MCF 10A (cell line): ENCODE results near the gene CTXN3. TPM values are rescaled to one million over a fixed set of nuclear protein-coding genes. Genes with fewer than 3 reads are reported as not detected.
A peak's percentile ranks its signal among the peaks of the same experiment; 100 is the strongest.

Experiments used
- BruUV-seq: library from RNA; stranded (reverse); fragments of 400-500 nt; replicated peaks from 2 replicates; lab custom pipeline; 2021; lab: Mats Ljungman, UMichigan
- CTCF ChIA-PET: fragments of 300-600 bp; sonication (Branson Sonifier 250); formaldehyde crosslinking; extraction: SDS; loops from one replicate; lab custom pipeline; 2021; ENCODE audit warnings: antibody characterized with exemption, inconsistent platforms; lab: Yijun Ruan, JAX
- POLR2A ChIA-PET: fragments of 300-600, 350-650 bp; sonication (Branson Sonifier 250); formaldehyde crosslinking; extraction: SDS; loops from one replicate; lab custom pipeline; 2020; ENCODE audit warnings: antibody characterized with exemption, inconsistent platforms; lab: Yijun Ruan, JAX
- DNase-seq: peaks from one replicate; pipeline ENCODE4 v3.0.0-alpha.2; 2018; ENCODE audit not compliant: unreplicated experiment
- H3K27ac Mint-ChIP-seq: one replicate; pipeline ENCODE4 v1.8.0; 2022; ENCODE audit warnings: mild to moderate bottlenecking, low read depth, mixed read lengths; ENCODE audit not compliant: unreplicated experiment
- H3K27me3 Mint-ChIP-seq: one replicate; pipeline ENCODE4 v1.8.0; 2022; ENCODE audit warnings: mixed read lengths; ENCODE audit not compliant: insufficient read depth, unreplicated experiment
- H3K36me3 Mint-ChIP-seq: one replicate; pipeline ENCODE4 v1.8.0; 2022; ENCODE audit warnings: mild to moderate bottlenecking, moderate library complexity, mixed read lengths; ENCODE audit not compliant: insufficient read depth, unreplicated experiment
- H3K4me1 Mint-ChIP-seq: one replicate; pipeline ENCODE4 v1.8.0; 2022; ENCODE audit warnings: mixed read lengths; ENCODE audit not compliant: insufficient read depth, unreplicated experiment
- H3K4me3 Mint-ChIP-seq: one replicate; pipeline ENCODE4 v1.8.0; 2022; ENCODE audit warnings: mild to moderate bottlenecking, moderate library complexity, mixed read lengths; ENCODE audit not compliant: unreplicated experiment
- H3K9me3 Mint-ChIP-seq: one replicate; pipeline ENCODE4 v1.8.0; 2022; ENCODE audit warnings: mixed read lengths; ENCODE audit not compliant: unreplicated experiment
- intact Hi-C: fragments of 100-400 bp; cut with micrococcal nuclease; formaldehyde crosslinking; loops from 2 replicates; pipeline ENCODE4 v1.14.1; 2022
- total RNA-seq: library from RNA; stranded (reverse); gene quantifications from 2 replicates; pipeline ENCODE4 v1.2.3, GENCODE V29; 2022
- TF ChIP-seq, protein P1 (sequence below): fragments of 200-600 bp; IDR thresholded peaks from one replicate; pipeline ENCODE4 v1.8.0; 2022; ENCODE audit warnings: antibody characterized with exemption, mild to moderate bottlenecking; ENCODE audit not compliant: unreplicated experiment

Gene CTXN3
- total RNA-seq, 1 experiment from 2014 or later, result not detected

DNA sequence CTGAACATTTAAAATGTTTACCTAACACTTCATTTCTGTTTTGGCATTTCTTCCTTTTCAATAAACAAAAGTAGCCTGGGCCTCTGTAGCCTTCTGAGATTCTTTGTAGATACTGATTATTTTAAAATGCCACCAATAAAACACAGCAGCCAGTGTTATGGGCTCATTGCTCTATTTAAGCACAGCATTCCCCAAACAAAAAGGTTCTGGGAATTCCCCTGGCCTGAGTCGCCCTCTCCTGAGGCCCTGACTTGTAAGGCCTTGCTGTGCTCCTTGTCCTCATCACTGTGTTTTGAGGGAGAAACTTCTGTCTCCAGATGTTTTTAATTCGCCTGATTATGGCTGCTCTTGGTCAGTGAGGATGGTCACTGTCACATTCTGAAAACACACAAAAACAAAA is 33.0 kb upstream of the CTXN3 start:
- H3K36me3 Mint-ChIP-seq, result no peaks in the 10 kb centered on the region
- intact Hi-C loops, result no loop called here
- no peaks in the 10 kb centered on the region for H3K9me3 Mint-ChIP-seq
- no peak overlapping the region for H3K27ac Mint-ChIP-seq
- BruUV-seq, result no TSS peak
- peak; percentile 41 for DNase-seq
- H3K4me3 Mint-ChIP-seq, result no peak overlapping the region
- TF ChIP-seq, protein P1, sequence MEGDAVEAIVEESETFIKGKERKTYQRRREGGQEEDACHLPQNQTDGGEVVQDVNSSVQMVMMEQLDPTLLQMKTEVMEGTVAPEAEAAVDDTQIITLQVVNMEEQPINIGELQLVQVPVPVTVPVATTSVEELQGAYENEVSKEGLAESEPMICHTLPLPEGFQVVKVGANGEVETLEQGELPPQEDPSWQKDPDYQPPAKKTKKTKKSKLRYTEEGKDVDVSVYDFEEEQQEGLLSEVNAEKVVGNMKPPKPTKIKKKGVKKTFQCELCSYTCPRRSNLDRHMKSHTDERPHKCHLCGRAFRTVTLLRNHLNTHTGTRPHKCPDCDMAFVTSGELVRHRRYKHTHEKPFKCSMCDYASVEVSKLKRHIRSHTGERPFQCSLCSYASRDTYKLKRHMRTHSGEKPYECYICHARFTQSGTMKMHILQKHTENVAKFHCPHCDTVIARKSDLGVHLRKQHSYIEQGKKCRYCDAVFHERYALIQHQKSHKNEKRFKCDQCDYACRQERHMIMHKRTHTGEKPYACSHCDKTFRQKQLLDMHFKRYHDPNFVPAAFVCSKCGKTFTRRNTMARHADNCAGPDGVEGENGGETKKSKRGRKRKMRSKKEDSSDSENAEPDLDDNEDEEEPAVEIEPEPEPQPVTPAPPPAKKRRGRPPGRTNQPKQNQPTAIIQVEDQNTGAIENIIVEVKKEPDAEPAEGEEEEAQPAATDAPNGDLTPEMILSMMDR, result no peak
- ChIA-PET POLR2A (no interaction called here), CTCF (no interaction called here)
- H3K27me3 Mint-ChIP-seq, result no peaks in the 10 kb centered on the region
- peaks cover 10% of the 10 kb centered on the region for H3K4me1 Mint-ChIP-seq

DNA sequence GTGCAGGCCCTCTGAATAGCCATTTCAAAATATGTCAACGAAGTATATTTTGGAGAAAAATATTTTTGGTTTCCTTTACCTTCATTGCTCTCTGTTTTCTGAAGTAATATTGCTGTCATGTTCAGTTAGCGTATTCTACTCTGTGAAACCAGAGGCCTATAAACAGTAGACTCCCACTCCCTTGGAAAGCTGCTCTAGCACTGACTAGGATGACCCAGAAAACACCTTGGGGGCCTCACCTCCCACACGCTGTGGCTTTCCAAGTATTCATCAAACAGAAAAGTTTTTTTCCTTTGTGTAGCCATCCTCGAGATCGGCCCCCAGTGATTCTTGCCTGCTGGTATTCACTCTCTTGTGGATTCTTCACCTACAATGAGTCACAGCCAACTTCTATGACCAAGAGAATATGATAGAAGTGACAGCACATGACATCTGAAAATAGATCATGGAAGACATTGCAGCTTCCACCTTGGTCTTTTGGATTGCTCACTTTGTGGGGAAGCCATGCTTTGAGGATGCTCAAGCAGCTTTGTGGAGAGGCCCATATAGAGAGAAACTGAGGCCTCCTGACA is 28.9 kb upstream of the CTXN3 start:
- TF ChIP-seq, protein P1, result no peak
- POLR2A ChIA-PET, result interaction anchor here (0.5 kb wide), 1 partner anchor 36 kb away, joined by 3 read pairs; no protein-coding TSS in a partner anchor
- H3K27me3 Mint-ChIP-seq, result no peaks in the 10 kb centered on the region
- BruUV-seq, result no TSS peak
- no peak for DNase-seq
- H3K9me3 Mint-ChIP-seq, result no peaks in the 10 kb centered on the region
- H3K4me3 Mint-ChIP-seq, result no peak overlapping the region
- intact Hi-C loops, result no loop called here
- CTCF ChIA-PET, result no interaction called here
- peaks cover 6% of the 10 kb centered on the region for H3K4me1 Mint-ChIP-seq
- H3K36me3 Mint-ChIP-seq, result no peaks in the 10 kb centered on the region
- no peak overlapping the region for H3K27ac Mint-ChIP-seq

DNA sequence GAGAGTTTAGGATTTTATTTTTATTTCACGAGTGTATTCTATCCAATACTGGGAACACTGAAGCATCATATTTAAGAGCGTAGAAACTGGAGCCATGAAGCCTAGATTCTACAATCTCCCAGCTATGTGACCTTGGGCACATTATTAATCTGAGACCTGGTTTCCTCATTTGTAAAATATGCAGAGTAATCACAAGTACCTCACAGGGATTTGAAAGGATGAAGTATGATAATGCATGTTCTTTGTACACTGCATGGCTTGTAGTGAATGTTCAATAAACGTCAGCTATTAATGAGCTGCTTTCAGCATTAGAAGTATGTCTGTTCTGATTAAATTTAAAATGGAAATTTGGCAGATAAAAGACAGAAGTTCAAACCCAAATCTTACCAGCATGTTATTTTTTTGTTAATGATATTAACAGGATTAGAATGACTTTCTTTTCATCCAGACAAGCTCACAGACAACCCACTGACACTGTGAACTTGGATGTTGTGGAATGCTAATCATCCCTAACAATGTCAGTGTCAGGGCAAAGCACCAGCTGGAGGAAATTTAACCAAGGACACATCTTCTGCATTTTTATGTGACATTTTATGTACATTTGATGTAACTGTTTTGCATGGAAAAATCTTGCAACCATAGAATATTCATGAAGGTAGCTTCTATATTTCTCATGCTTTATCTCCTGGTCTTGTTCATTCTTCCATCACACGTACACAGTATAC is 27.1 kb upstream of the CTXN3 start:
- CTCF ChIA-PET, result interaction anchor here (0.8 to 1.0 kb wide), 2 partner anchors 49 to 136 kb away, joined by 3 to 4 read pairs; no protein-coding TSS in a partner anchor
- Mint-ChIP-seq H3K4me1 (no peaks in the 10 kb centered on the region), H3K27me3 (no peaks in the 10 kb centered on the region)

DNA sequence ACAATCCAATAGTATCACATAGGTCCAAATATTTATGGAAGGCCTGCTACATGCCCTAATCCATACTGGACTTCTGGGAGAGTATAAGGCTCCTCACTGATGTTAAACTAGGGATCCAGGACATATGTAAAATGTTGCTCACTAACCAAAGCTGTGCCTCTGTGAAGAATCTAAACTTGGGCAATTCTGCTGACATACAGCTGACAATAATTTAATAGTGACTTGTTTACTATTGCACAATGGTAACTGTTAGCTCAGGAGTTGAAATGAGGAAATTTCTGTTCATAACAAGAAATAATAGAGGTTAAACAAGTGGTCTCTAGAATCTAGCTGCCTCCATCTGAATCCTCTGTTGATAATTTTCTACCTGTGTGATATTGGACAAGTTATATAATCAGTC is 14.9 kb upstream of the CTXN3 start:
- H3K4me1 Mint-ChIP-seq, result no peaks in the 10 kb centered on the region
- TF ChIP-seq, protein P1, result no peak
- intact Hi-C loops, result no loop called here
- H3K36me3 Mint-ChIP-seq, result no peaks in the 10 kb centered on the region
- POLR2A ChIA-PET, result interaction anchor here (0.6 to 1.6 kb wide), 6 partner anchors 9 to 152 kb away, joined by 3 to 5 read pairs (median 4); no protein-coding TSS in a partner anchor
- no TSS peak for BruUV-seq
- peak; percentile 17 for DNase-seq
- no peak overlapping the region for H3K27ac Mint-ChIP-seq
- no peaks in the 10 kb centered on the region for H3K9me3 Mint-ChIP-seq
- CTCF ChIA-PET, result interaction anchor here (0.6 to 1.1 kb wide), 5 partner anchors 9 to 297 kb away, joined by 3 to 4 read pairs (median 3); no protein-coding TSS in a partner anchor
- H3K27me3 Mint-ChIP-seq, result peaks cover 11% of the 10 kb centered on the region
- no peak overlapping the region for H3K4me3 Mint-ChIP-seq

More for the DNA sequence above, 27.1 kb upstream of the CTXN3 start:
- H3K36me3 Mint-ChIP-seq, result no peaks in the 10 kb centered on the region
- POLR2A ChIA-PET, result interaction anchor here (0.6 to 1.2 kb wide), 3 partner anchors 31 to 904 kb away, joined by 3 to 4 read pairs (median 3); no protein-coding TSS in a partner anchor
- TF ChIP-seq, protein P1, result no peak
- intact Hi-C loops, result no loop called here
- BruUV-seq, result no TSS peak
- DNase-seq, result no peak
- no peak overlapping the region for H3K27ac Mint-ChIP-seq
- no peak overlapping the region for H3K4me3 Mint-ChIP-seq
- no peaks in the 10 kb centered on the region for H3K9me3 Mint-ChIP-seq
